DMS53 treated with DMSO at 0.1 percent for 48 hours (cell line): ENCODE measurements around the gene ERGIC1.

ENCODE experiments used
- DNase-seq: peaks from one replicate; lab custom pipeline; 2025; ENCODE audit not compliant: unreplicated experiment; lab: John Stamatoyannopoulos, UW

Gene ERGIC1

GRCh38 chr5:172827841-172828240 lies 6.2 kb upstream of the ERGIC1 start:
- DNase-seq = no peak

DNA sequence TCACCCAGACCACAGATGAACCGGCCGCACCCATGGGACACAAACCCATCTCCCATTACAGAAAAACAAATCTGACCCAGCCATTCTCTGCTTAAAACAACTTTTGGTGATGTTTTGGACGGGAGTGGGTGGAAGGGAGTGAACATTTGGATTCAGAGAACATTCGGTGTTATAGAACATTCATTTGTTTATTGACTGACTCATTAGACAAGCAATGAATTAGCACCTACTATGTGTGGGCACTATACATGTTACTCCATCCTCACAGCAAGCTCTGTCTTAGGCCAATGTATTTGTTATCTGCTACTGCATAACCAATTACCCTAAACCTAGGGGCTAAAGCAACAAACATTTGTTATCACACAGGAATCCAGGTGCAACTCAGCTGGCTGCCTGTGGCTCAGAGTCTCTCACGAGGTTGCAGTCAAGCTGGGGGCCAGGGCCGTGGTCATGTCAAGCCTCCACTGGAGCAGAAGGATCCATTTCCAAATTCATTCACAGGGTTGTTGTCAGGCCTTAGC lies 5.1 kb upstream of the ERGIC1 start:
- DNase-seq = no peak

DNA sequence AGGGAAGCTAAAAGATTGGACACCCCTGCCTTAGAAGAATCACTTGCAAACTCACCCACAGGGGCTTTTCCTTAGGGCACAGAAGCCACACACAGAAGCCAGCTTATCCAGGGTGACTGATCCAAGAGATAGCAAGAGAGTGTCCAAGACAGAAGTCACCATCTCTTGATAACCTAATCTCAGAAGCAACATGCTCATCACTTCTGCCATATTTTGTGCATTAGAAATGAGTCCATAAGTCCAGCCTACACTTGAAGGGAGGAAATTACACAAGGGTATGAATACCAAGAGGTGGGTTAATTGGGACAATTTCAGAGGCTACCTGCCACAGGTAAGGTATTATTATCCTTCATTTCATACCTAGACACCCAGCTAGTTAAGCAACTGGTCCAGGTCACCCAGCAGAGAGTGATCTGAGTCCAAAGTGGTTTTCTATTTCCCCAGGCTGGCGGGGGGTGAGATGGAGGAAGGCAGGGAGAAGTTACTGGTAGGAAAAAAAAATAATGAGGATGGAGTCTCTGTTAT lies 3.7 kb upstream of the ERGIC1 start:
- DNase-seq = no peak

DNA sequence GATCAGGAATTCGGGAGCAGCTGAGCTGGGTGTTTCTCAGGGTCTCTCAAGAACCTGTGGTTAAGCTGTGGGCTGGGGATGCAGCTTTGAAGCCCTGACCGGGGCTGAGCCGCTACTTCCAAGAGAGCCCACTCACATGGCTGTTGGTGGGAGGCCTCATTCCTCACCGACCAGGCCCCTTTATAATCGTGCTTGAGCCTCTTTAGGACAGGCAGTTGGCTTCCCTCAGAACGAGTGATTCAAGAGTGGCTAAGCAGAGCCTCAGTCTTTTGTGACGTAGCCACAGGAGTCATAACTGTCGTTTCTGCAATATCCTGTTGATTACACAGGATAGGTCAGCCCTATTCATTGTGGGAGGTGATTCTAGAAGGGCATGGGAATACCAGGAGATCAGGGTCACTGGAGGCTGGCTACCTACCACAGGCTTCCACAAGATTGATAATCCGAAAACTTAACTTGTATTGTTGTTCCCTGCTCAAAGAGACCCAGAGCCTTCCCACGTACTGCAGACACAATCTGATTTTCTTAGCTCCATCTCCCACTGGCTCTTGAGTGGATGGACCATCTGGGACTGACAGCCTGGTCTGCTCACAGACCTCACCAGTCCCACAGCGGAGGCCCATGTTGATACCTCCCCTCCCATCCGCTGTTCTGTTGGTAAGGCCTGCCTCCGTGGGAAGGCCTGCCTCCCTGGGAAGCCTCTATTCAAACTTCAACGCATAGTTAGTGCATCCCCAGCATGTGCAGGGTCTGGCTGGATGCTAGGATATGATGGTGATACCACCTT lies 3.0 kb upstream of the ERGIC1 start:
- DNase-seq = no peak

- DNase-seq = no peak
Observed at GRCh38 chr5:172832383-172833315, 1.4 kb upstream of the ERGIC1 start.

- no peak for DNase-seq
Observed at GRCh38 chr5:172833372-172833685, 722 bp upstream of the ERGIC1 start.

GRCh38 chr5:172834415-172835289 lies 601 bp downstream of the ERGIC1 start:
- no peak for DNase-seq

- DNase-seq = no peak
Observed at GRCh38 chr5:172835290-172835993, 1.4 kb downstream of the ERGIC1 start.

- DNase-seq = no peak
Observed at GRCh38 chr5:172835994-172836356, 1.9 kb downstream of the ERGIC1 start.

GRCh38 chr5:172837640-172838039 lies 3.6 kb downstream of the ERGIC1 start:
- DNase-seq = peak; percentile 90

- DNase-seq = no peak
Observed at GRCh38 chr5:172838151-172838875, 4.3 kb downstream of the ERGIC1 start.

- no peak for DNase-seq
Observed at GRCh38 chr5:172839669-172840431, 5.8 kb downstream of the ERGIC1 start.

DNA sequence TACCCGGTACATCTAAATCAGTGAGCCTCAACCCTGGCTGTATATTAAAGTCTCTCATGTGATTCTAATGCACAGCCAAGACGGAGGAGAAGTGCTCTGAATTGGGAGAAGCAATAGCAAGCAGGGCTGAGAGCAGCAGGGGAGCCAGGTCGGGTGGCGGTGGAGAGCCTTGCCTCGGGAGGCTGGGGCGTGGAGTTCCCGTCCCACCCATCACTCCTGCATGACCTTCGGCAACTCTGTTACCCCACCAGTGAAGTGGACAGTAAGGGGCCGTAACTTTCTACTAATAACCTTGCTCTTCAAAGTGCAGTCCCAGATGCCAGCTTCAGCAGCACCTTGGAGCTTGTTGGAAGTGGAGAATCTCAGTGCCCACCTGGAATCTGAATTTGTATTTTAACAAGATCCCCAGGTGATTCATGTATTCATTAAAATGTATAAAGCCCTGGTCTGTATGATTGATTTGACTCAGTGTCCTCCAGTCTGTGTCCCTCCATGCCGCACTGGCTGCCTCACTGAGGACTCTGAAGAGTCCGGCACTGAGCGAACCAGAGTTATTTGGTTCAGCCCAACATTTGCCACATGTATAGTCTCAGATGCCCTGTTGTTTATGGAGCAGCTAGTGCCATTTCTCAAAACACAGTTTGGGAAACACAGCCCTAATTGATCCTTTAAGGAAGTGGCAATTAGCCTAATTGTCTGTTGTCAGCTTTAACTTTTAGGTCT lies 6.5 kb downstream of the ERGIC1 start:
- DNase-seq = no peak

DNA sequence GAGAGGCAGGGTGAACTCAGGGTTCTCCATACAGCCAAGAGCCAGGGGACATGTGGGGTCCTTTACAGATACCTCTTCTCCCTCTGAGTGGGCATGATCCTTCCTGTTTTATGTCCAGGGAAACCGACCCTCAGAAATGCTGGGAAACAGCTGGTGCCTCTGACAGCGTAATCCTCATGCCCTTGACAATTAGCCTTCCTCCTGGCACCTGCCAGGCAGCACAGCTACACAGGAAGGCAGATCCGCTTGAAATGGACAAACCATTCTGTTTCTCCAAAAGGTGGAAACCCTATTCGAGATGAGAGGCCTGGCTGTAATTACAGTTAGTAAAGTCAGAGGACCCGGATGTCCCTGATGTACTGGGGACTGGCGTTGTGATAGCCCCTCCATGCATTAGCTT lies 7.2 kb downstream of the ERGIC1 start:
- no peak for DNase-seq

GRCh38 chr5:172843825-172844576 lies 9.9 kb downstream of the ERGIC1 start:
- no peak for DNase-seq

DNA sequence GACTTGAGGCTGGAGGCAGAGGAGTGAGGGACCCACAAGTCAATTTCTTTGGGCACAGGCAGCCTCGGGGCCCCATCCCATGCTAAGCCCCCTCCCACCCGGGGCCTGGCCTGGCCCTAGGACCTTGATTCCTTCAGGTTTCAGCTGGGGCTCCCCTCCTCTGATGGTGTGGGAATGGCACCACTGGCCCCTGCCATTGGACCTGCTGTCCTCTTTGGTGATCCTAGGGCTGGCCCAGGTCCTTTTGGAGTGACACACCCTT lies 10.5 kb downstream of the ERGIC1 start:
- DNase-seq = no peak

DNA sequence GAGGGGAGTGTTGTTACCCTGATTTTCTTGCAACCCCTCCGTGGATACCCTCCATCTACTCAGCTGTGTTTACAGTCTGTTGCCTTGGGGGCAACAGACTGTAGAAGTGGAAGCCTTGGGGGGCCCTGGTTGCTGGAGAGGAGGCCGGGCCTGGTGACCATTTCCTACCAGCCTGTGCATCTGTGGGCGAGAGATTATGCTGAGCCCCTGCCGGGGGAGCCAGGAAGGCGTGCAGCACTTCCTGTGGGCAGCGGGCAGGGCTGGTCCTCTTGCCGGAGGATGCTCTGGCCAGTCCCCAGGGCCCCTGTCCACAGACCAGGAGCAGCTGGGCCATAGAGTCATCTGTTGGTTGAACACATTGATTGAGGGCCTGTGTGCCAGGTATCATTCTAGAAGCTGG lies 11.1 kb downstream of the ERGIC1 start:
- no peak for DNase-seq

- no peak for DNase-seq
Observed at GRCh38 chr5:172845576-172845975, 11.5 kb downstream of the ERGIC1 start.
